ENCODE data around the gene NCK1. TPM values are rescaled to one million over a fixed set of nuclear protein-coding genes. Genes with fewer than 3 reads are reported as not detected.
"Not testable (repeated sequence)": the region's sequence is repeated elsewhere in the genome, so short reads cannot be mapped to it uniquely, and the experiment has no call there.

The NCK1 gene
- total RNA-seq, 1 experiment from 2014 or later: 33.0 TPM

GRCh38 chr3:136862617-136863322 lies 762 bp downstream of the NCK1 start:
- DNase-seq (ENCODE audit: low read depth): peak; percentile 40

DNA sequence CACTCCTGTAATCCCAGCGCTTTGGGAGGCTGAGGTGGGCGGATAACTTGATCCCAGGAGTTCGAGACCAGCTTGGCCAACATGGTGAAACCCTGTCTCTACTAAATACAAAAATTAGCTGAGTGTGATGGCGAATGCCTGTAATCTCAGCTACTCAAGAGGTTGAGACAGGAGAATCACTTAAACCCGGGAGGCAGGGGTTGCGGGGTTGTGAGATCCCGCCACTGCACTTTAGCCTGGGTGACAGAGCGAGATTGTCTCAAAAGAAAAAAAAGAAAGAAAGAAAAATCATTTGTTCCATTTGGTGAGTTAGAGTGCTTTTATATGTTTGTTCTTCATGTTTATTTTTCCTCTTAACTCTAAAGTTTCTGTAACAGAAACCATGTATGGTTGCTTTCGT lies 7.3 kb downstream of the NCK1 start:
- no peak for DNase-seq (ENCODE audit: low read depth)

DNA sequence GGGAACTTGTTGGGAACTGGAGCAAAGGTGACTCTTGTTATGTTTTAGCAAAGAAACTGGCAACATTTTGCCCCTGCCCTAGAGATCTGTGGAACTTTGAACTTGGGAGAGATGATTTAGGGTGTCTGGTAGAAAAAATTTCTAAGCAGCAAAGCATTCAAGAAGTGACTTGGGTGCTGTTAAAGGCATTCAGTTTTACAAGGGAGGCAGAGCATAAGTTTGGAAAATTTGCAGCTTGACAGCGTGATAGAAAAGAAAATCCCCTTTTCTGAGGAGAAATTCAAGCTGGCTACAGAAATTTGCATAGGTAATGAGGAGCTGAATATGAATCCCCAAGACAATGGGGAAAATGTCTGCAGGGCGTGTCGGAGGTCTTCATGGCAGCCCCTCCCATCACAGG lies 10.2 kb downstream of the NCK1 start:
- not testable (repeated sequence) for DNase-seq (ENCODE audit: low read depth)

GRCh38 chr3:136879510-136879909 lies 17.5 kb downstream of the NCK1 start:
- DNase-seq (ENCODE audit: low read depth): not testable (repeated sequence)

- no peak for DNase-seq (ENCODE audit: low read depth)
These were observed 20.6 kb downstream of the NCK1 start for GRCh38 chr3:136882571-136882970.

DNA sequence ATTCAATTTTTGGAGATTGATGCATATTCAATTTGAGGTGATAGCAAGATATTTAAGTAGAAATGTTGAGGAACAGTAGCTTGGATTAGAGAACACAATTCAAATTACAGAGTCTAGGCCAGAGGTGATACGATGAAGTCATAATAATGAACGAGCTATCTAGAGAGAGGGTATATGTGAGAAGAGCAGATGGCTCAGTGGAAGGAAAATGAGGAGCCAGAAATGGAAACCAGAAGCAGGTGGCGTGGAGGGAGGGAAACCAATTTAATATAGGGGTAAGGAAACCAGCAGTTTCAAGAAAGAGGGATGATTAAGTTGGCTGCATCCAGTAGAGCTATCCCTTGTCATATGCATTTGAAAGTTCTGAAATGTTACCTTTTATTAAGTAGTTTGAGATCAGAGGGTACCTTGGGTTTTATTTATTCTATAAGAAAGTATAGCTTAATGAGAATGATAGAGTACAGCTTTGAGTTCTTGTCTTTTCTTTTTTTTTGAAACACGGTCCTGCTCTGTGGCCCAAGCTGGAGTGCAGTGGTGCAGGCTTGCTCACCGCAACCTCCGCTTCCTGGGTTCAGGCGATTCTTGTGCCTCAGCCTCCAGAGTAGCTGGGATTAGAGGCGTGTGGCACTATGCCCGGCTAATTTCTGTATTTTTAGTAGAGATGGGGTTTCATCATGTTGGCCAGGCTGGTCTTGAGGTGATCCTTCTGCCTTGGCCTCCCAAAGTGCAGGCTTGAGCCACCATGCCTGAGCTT lies 22.1 kb downstream of the NCK1 start:
- no peak for DNase-seq (ENCODE audit: low read depth)

DNA sequence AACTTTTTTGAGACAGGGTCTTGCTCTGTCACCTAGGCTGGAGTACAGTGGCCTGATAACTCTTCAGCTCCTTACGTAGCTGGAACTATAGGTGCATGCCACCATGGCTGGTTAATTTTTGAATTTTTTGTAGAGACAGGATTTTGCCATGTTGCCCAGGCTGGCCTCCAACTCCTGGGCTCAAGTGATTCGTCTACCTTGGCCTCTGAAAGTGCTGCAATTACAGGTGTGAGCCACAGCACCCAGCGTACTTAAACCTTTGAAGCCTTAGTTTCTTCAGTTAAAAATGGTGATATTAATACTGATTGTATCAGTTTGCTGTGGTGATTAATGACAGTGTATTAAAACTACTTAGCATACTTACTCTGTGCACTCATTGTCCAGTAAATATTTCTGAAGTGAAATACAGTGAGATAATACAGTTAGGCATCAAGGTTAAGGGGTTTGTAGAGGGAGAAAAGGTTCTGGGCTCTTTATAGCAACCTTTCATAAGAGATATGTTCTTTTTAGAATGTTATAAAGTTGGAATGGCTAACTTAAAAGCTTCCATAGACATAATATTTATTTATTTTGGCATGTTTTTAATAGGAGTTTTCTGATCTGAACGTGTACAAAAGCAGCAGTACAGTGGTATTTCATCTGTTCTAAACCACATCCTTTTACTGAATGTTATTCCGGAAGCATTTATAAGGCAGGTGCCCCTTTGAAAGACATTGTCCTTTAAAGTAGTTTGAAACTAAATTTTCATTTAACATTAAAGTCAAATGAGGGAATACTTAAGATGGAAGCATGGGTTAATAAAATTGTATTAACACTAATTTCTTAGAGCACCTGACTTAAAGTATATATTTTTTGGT lies 23.6 kb downstream of the NCK1 start:
- no peak for DNase-seq (ENCODE audit: low read depth)

DNA sequence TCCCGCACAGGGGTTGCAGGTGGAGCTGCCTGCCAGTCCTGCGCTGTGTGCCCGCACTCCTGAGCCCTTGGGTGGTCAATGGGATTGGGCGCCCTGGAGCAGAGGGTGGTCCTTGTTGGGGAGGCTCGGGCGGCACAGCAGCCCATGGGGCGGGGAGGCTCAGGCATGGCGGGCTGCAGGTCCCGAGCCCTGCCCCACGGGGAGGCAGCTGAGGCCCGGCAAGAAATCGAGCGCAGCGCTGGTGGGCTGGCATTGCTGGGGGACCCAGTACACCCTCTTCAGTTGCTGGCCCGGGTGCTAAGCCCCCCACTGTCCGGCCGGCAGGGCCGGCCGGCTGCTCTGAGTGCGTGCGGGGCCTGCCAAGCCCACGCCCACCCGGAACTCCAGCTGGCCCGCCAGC lies 27.9 kb downstream of the NCK1 start:
- no peak for DNase-seq (ENCODE audit: low read depth)

GRCh38 chr3:136891934-136892855 lies 30.2 kb downstream of the NCK1 start:
- DNase-seq (ENCODE audit: low read depth): no peak

DNA sequence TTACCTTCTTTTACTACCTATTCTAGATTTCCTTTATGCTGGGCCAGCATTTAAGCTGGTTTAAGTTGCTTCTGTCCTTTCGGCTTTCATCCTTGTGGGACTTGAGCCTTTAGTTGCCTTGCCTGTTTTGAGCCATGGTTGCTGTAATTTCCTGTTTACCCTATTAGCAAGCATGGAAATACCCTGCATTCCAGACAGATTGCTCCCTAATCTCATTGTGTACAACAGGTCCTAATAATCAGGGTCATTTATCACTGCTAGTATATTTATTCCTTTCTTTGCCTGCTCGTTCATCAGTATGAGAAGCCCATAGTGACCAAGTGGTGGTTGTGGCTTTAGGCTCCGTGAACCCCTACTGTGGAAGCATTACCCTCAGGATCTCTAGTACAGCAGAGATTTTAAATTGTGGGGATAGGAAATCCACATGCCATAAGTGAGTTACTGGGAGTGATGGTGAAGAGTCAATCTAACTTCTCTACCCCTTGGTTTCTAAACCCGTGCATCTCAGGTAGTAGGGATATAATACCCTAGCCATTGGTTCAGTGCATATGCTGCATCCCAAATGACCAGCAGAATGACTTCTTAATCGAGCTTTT lies 31.9 kb downstream of the NCK1 start:
- DNase-seq (ENCODE audit: low read depth): peak; percentile 25

- DNase-seq (ENCODE audit: low read depth): not testable (repeated sequence)
These were observed 35.2 kb downstream of the NCK1 start for GRCh38 chr3:136897171-136897570.

GRCh38 chr3:136898549-136898948 lies 36.5 kb downstream of the NCK1 start:
- DNase-seq (ENCODE audit: low read depth): no peak

DNA sequence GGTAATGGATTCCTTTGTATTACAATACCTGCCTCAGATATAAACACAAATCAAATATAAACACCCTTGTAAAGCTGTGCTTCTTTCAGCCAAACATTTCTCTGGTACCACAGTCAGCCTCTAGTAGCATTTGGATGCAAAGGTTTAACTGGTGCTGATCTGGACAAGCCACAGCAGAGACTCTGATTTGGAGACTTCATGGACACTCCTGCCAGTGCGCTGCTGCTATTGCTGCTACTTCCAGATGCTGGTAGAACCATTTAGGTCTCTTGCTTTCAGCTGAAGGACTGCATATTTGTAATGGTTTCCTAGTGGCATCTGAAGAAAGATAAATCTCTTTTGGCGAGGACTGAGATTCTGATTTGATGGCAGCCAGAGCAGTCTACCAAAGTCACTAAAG lies 36.9 kb downstream of the NCK1 start:
- no peak for DNase-seq (ENCODE audit: low read depth)

GRCh38 chr3:136899622-136900158 lies 37.7 kb downstream of the NCK1 start:
- DNase-seq (ENCODE audit: low read depth): no peak

GRCh38 chr3:136900694-136901093 lies 38.7 kb downstream of the NCK1 start:
- not testable (repeated sequence) for DNase-seq (ENCODE audit: low read depth)

DNA sequence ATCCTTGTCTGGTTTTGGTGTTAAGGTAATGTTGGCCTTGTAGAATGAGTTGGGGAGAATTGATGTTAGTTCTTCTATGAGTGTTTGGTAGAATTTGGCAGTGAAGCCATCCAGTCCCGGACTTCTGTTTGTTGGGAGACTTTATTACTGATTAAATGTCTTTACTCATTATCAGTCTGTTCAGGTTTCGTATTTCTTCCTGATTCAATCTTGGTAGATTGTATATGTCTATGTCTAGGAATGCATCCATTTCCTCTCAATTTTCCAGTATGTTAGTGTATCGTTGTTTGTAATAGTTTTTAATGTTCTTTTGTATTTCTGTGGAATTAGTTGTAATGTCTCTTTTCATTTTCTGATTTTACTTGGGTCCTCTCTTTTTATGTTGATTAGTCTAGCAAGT lies 39.4 kb downstream of the NCK1 start:
- DNase-seq (ENCODE audit: low read depth): no peak

GRCh38 chr3:136902530-136902929 lies 40.5 kb downstream of the NCK1 start:
- DNase-seq (ENCODE audit: low read depth): not testable (repeated sequence)

DNA sequence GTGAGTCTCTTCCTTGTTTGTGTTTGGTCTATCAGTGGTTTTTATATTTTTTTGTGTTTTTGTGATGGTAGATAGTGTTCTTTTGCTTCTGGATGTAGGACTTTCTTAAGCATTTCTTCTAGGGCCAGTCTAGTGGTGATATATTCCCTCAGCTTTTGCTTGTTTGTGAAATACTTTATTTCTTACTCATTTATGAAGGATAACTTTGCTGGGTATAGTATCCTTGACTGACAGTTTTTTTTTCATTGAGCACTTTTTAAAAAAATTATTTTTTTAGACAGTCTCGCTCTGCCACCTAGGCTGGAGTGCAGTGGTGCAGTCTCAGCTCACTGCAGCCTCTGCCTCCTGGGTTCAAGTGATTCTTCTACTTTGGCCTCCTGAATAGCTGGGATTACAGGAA lies 41.9 kb downstream of the NCK1 start:
- no peak for DNase-seq (ENCODE audit: low read depth)

DNA sequence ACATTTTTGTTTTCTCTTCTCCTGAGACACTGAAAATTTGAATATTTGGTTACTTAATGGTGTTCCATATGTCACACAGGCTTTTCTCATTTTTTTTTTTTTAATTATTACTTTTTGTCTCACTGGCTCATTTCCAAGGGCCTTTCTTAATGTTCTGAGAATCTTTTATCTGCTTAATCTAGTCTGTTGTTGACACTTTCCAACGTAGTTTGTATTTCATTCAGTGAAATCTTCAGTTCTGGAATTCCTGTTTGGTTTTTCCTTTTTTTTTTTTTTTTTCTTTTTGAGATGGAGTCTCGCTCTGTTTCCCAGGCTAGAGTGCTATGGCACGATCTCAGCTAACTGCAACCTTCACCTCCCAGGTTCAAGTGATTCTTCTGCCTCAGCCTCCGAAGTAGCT lies 42.7 kb downstream of the NCK1 start:
- DNase-seq (ENCODE audit: low read depth): no peak

DNA sequence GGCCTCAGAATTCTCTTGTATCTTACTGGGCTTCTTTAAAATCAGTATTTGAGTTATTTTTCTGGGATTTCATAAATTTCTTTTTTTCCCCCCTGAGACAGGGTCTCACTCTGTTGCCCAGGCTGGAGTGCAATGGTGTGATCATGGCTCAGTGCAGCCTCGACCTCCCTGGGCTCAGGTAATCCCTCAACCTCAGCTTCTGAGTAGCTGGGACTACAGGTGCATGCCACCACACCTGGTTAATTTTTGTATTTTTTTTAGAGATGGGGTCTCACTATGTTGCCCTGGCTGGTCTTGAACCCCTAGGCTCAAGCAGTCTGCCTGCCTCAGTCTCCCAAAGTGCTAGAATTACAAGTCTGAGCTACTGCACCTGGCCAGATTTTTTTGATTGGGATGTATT lies 43.5 kb downstream of the NCK1 start:
- DNase-seq (ENCODE audit: low read depth): no peak
